TTC549 (cell line): ENCODE results near the gene DCLK1.

Experiments used
- FAIRE-seq: peaks from 2 replicates; lab custom pipeline; 2012; peaks lifted over from hg19 to GRCh38; lab: Jason Lieb, UNC

The DCLK1 gene

GRCh38 chr13:35824825-35825224 lies 306.4 kb downstream of the DCLK1 start:
- no peak for FAIRE-seq

- FAIRE-seq, result no peak
These were observed 306.8 kb downstream of the DCLK1 start for GRCh38 chr13:35824395-35824794.

GRCh38 chr13:35822666-35823065 lies 308.5 kb downstream of the DCLK1 start:
- no peak for FAIRE-seq

GRCh38 chr13:35818633-35819067 lies 312.5 kb downstream of the DCLK1 start:
- peak; percentile 53 for FAIRE-seq

GRCh38 chr13:35817642-35818607 lies 313.3 kb downstream of the DCLK1 start:
- FAIRE-seq, result no peak

GRCh38 chr13:35814605-35815011 lies 316.6 kb downstream of the DCLK1 start:
- FAIRE-seq, result no peak

GRCh38 chr13:35812736-35813135 lies 318.4 kb downstream of the DCLK1 start:
- no peak for FAIRE-seq

GRCh38 chr13:35810321-35810720 lies 320.9 kb downstream of the DCLK1 start:
- FAIRE-seq, result no peak

- no peak for FAIRE-seq
These were observed 322.3 kb downstream of the DCLK1 start for GRCh38 chr13:35808846-35809245.

GRCh38 chr13:35804901-35805300 lies 326.3 kb downstream of the DCLK1 start:
- no peak for FAIRE-seq

- no peak for FAIRE-seq
These were observed 333.2 kb downstream of the DCLK1 start for GRCh38 chr13:35797991-35798390.

- no peak for FAIRE-seq
These were observed 333.9 kb downstream of the DCLK1 start for GRCh38 chr13:35797244-35797643.

GRCh38 chr13:35796623-35797022 lies 334.6 kb downstream of the DCLK1 start:
- FAIRE-seq, result no peak

GRCh38 chr13:35794734-35795389 lies 336.3 kb downstream of the DCLK1 start:
- no peak for FAIRE-seq

- no peak for FAIRE-seq
These were observed 337.4 kb downstream of the DCLK1 start for GRCh38 chr13:35793823-35794222.

GRCh38 chr13:35792911-35793310 lies 338.3 kb downstream of the DCLK1 start:
- no peak for FAIRE-seq

GRCh38 chr13:35792021-35792420 lies 339.2 kb downstream of the DCLK1 start:
- FAIRE-seq, result no peak

- no peak for FAIRE-seq
These were observed 339.9 kb downstream of the DCLK1 start for GRCh38 chr13:35791184-35791851.

- peak; percentile 71 for FAIRE-seq
These were observed 341.6 kb downstream of the DCLK1 start for GRCh38 chr13:35789335-35790165.

GRCh38 chr13:35787937-35788336 lies 343.2 kb downstream of the DCLK1 start:
- no peak for FAIRE-seq

- no peak for FAIRE-seq
These were observed 345.4 kb downstream of the DCLK1 start for GRCh38 chr13:35785576-35786303.
